Neural cell (in vitro differentiated cells): Measurements from ENCODE around the gene ATP8B3. TPM values are rescaled to one million over a fixed set of nuclear protein-coding genes. Genes with fewer than 3 reads are reported as not detected.

Experiments used
- H2AFZ ChIP-seq: fragments of 200-600, 300-800 bp; sonication (generic), shearing (Covaris generic); 2 replicates; pipeline ENCODE4 v1.6.0; 2014; ENCODE audit warnings: low read depth, mild to moderate bottlenecking, antibody characterized with exemption, low read length, moderate library complexity
- H3F3A ChIP-seq: fragments of 200-600 bp; shearing (Covaris generic); 2 replicates; pipeline ENCODE4 v1.6.1; 2016; ENCODE audit warnings: mild to moderate bottlenecking, moderate library complexity, mixed read lengths, antibody characterized with exemption, low read length; ENCODE audit not compliant: insufficient read depth, poor library complexity, severe bottlenecking
- H3K27ac ChIP-seq: fragments of 200-600, 300-800 bp; sonication (generic), shearing (Covaris generic); 2 replicates; pipeline ENCODE4 v1.5.1; 2014; ENCODE audit warnings: mild to moderate bottlenecking, low read length, moderate library complexity
- H3K27me3 ChIP-seq: fragments of 300-800, 200-600 bp; sonication (generic), shearing (Covaris generic); 2 replicates; pipeline ENCODE4 v1.6.0; 2014; ENCODE audit warnings: mild to moderate bottlenecking, low read depth, low read length, moderate library complexity; ENCODE audit not compliant: insufficient read depth
- H3K36me3 ChIP-seq: fragments of 300-800, 200-600 bp; sonication (generic), shearing (Covaris generic); 2 replicates; pipeline ENCODE4 v1.5.1; 2014; ENCODE audit warnings: mild to moderate bottlenecking, antibody characterized with exemption, low read length, moderate library complexity; ENCODE audit not compliant: insufficient read depth
- H3K4me2 ChIP-seq: fragments of 300-800, 200-600 bp; sonication (generic), shearing (Covaris generic); 2 replicates; pipeline ENCODE4 v1.6.0; 2014; ENCODE audit warnings: mild to moderate bottlenecking, low read length
- H3K4me3 ChIP-seq: fragments of 300-800, 200-600 bp; sonication (generic), shearing (Covaris generic); 2 replicates; pipeline ENCODE4 v1.5.1; 2014; ENCODE audit warnings: mild to moderate bottlenecking, low read length, moderate library complexity
- H3K79me2 ChIP-seq: fragments of 200-600 bp; shearing (Covaris generic); replicated peaks from 2 replicates; pipeline ENCODE4 v1.6.0; 2014; ENCODE audit warnings: mild to moderate bottlenecking, low read length, moderate library complexity; ENCODE audit not compliant: insufficient read depth
- H3K9ac ChIP-seq: fragments of 300-800, 200-600 bp; sonication (generic), shearing (Covaris generic); 2 replicates; pipeline ENCODE4 v1.6.1; 2016; ENCODE audit warnings: mild to moderate bottlenecking, low read length, mixed read lengths
- H3K9me2 ChIP-seq: fragments of 200-600 bp; shearing (Covaris generic); 2 replicates; pipeline ENCODE4 v1.6.1; 2016; ENCODE audit warnings: mild to moderate bottlenecking, low read length, mixed read lengths; ENCODE audit not compliant: insufficient read depth
- H3K9me3 ChIP-seq: fragments of 200-600, 300-800 bp; sonication (generic), shearing (Covaris generic); 2 replicates; pipeline ENCODE4 v1.6.1; 2016; ENCODE audit warnings: mild to moderate bottlenecking, mixed run types, low read length, moderate library complexity, mixed read lengths
- H4K20me1 ChIP-seq: fragments of 200-600 bp; shearing (Covaris generic); 2 replicates; pipeline ENCODE4 v1.6.1; 2016; ENCODE audit warnings: mild to moderate bottlenecking, mixed run types; ENCODE audit not compliant: insufficient read depth
- EP300 ChIP-seq: fragments of 450-650 bp; conservative IDR thresholded peaks from 2 replicates; pipeline ENCODE4 v1.6.1; 2014; ENCODE audit warnings: antibody characterized with exemption, mild to moderate bottlenecking, moderate library complexity; ENCODE audit not compliant: poor library complexity, severe bottlenecking
- EZH2 ChIP-seq: fragments of 200-600, 300-800 bp; shearing (Covaris generic), sonication (generic); IDR thresholded peaks from 2 replicates; pipeline ENCODE4 v1.6.1; 2014; ENCODE audit warnings: antibody characterized with exemption, low read length, borderline replicate concordance, mild to moderate bottlenecking; ENCODE audit not compliant: insufficient read depth, poor library complexity, severe bottlenecking
- MXI1 ChIP-seq: fragments of 450-650 bp; conservative IDR thresholded peaks from 2 replicates; pipeline ENCODE4 v1.6.1; 2014; ENCODE audit warnings: antibody characterized with exemption, mild to moderate bottlenecking; ENCODE audit not compliant: poor library complexity, severe bottlenecking
- POLR2AphosphoS5 ChIP-seq: IDR thresholded peaks from 2 replicates; pipeline ENCODE4 v1.6.1; 2012
- RAD21 ChIP-seq: fragments of 450-650 bp; conservative IDR thresholded peaks from 2 replicates; pipeline ENCODE4 v1.6.1; 2014; ENCODE audit warnings: antibody characterized with exemption, mild to moderate bottlenecking, moderate library complexity
- SMC3 ChIP-seq: fragments of 450-650 bp; conservative IDR thresholded peaks from 2 replicates; pipeline ENCODE4 v1.6.1; 2014; ENCODE audit warnings: antibody characterized with exemption, mild to moderate bottlenecking, moderate library complexity; ENCODE audit not compliant: poor library complexity
- TAF1 ChIP-seq: IDR thresholded peaks from 2 replicates; pipeline ENCODE4 v1.6.1; 2012; ENCODE audit warnings: low read depth
- polyA plus RNA-seq: library from polyadenylated mRNA; depleted of rRNA; stranded (reverse); fragments of >200 nt; gene quantifications from 2 replicates; pipeline ENCODE4 v1.2.3, GENCODE V29; 2014
- TF ChIP-seq, protein P1 (sequence below): fragments of 450-650 bp; IDR thresholded peaks from 2 replicates; pipeline ENCODE4 v1.5.1; 2014; ENCODE audit warnings: antibody characterized with exemption, mild to moderate bottlenecking, moderate library complexity; ENCODE audit not compliant: poor library complexity, severe bottlenecking
- TF ChIP-seq, protein P2 (sequence below): IDR thresholded peaks from 2 replicates; pipeline ENCODE4 v1.6.1; 2012; ENCODE audit warnings: borderline replicate concordance

ATP8B3 gene
- polyA plus RNA-seq, 1 donor from 2014 or later, result 1.5 TPM

DNA sequence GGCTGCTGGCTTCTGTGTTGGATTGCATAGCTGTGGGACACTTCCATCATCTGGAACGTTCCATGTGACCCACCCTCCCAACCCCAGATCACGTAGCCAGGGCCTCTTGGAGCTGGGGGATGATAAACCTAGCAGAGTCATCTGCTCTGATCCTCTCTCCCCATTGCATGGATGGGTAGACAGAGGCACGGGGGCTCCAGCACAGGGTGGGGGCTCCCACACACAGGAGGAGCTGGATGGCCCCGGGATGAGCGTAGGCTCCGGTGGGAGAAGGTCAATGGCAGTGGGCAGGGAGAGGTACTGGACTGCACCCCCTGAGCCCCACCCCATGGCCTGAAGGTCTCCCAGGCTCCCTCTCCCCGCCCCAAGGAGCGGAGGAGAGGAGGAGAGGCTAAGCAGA, 25.4 kb downstream of the ATP8B3 start:
- no peak overlapping the region for H3K27ac ChIP-seq
- H3K9me3 ChIP-seq, result no peaks in the 10 kb centered on the region
- H3K36me3 ChIP-seq, result no peaks in the 10 kb centered on the region
- H3F3A ChIP-seq, result no peaks in the 10 kb centered on the region
- H3K79me2 ChIP-seq, result no peaks in the 10 kb centered on the region
- no peak overlapping the region for H3K9ac ChIP-seq
- H4K20me1 ChIP-seq, result no peaks in the 10 kb centered on the region
- H3K4me3 ChIP-seq, result no peak overlapping the region
- no peaks in the 10 kb centered on the region for H3K9me2 ChIP-seq
- H2AFZ ChIP-seq, result no peak overlapping the region
- peaks cover 21% of the 10 kb centered on the region for H3K27me3 ChIP-seq
- H3K4me2 ChIP-seq, result no peak overlapping the region
- TF ChIP-seq POLR2AphosphoS5, result no peak
- no peak for TF ChIP-seq SMC3
- no peak for TF ChIP-seq RAD21

DNA sequence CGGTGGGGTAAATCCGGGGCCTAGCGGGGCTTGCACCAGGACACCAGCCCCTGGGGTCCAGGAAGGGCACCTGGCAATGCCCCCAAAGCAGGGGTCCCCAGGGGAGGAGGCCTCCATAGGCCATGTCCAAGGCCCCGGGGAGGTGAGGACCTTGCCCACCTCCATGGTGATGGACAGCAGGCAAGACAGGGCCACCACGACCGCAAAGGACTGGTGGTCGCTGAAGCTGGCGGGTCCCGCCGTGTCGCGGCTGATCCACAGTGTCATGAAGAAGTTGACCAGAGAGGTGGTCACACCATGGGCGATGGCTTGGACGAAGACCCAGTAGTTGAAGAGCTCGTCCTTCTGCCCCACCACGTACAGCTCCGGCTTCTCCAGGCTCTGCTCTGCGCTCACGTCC, 26.8 kb downstream of the ATP8B3 start:
- no peaks in the 10 kb centered on the region for H3F3A ChIP-seq
- no peaks in the 10 kb centered on the region for H3K9me3 ChIP-seq
- H2AFZ ChIP-seq, result no peak overlapping the region
- no peak overlapping the region for H3K9ac ChIP-seq
- no peaks in the 10 kb centered on the region for H3K9me2 ChIP-seq
- peaks cover 27% of the 10 kb centered on the region for H3K27me3 ChIP-seq
- no peaks in the 10 kb centered on the region for H4K20me1 ChIP-seq
- H3K79me2 ChIP-seq, result no peaks in the 10 kb centered on the region
- no peak overlapping the region for H3K4me2 ChIP-seq
- no peak overlapping the region for H3K27ac ChIP-seq
- H3K36me3 ChIP-seq, result no peaks in the 10 kb centered on the region
- no peak overlapping the region for H3K4me3 ChIP-seq
- TF ChIP-seq SMC3, result no peak

DNA sequence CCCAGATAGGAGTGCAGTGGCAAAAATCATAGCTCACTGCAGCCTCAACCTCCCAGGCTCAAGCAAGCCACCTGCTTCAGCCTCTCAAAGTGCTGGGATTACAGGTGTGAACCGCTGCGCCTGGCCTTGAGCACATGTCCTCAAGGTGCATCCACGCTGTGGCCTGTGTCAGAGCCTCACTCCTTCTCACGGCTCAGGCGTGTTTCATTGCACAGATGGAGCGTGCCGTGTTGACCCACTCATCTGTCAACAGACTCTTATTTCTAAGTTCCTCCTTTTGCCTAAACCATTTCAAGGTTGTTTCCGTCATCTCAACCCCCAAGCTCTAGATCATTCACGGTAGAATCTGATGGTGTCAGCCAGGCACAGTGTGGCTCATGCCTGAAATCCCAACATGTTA, 28.2 kb downstream of the ATP8B3 start:
- TF ChIP-seq EZH2 (no peak), EP300 (no peak)

DNA sequence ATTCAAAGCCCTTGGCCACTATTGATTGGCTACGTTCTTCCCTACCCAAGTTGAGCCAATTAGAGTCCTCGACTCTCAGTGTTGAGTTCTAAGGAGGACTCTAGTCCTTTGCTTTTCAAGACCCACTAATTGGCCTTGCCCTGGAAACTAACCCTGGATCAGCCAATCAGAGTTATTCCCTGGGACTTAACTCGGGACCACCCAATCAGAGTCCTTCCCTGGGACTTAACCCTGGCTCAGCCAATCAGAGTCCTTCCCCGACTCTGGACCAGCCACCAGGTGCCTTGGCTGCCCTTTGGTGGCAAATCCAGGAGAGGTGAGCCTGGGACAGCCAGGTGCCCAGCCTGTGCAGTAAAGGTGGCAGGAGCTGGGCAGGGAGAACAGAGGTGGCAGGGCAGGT, 28.7 kb downstream of the ATP8B3 start:
- TF ChIP-seq, protein P1, sequence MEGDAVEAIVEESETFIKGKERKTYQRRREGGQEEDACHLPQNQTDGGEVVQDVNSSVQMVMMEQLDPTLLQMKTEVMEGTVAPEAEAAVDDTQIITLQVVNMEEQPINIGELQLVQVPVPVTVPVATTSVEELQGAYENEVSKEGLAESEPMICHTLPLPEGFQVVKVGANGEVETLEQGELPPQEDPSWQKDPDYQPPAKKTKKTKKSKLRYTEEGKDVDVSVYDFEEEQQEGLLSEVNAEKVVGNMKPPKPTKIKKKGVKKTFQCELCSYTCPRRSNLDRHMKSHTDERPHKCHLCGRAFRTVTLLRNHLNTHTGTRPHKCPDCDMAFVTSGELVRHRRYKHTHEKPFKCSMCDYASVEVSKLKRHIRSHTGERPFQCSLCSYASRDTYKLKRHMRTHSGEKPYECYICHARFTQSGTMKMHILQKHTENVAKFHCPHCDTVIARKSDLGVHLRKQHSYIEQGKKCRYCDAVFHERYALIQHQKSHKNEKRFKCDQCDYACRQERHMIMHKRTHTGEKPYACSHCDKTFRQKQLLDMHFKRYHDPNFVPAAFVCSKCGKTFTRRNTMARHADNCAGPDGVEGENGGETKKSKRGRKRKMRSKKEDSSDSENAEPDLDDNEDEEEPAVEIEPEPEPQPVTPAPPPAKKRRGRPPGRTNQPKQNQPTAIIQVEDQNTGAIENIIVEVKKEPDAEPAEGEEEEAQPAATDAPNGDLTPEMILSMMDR, result no peak
- TF ChIP-seq RAD21, result no peak
- no peak for TF ChIP-seq EZH2
- TF ChIP-seq EP300, result no peak
- TF ChIP-seq SMC3, result no peak
- TF ChIP-seq, protein P2, sequence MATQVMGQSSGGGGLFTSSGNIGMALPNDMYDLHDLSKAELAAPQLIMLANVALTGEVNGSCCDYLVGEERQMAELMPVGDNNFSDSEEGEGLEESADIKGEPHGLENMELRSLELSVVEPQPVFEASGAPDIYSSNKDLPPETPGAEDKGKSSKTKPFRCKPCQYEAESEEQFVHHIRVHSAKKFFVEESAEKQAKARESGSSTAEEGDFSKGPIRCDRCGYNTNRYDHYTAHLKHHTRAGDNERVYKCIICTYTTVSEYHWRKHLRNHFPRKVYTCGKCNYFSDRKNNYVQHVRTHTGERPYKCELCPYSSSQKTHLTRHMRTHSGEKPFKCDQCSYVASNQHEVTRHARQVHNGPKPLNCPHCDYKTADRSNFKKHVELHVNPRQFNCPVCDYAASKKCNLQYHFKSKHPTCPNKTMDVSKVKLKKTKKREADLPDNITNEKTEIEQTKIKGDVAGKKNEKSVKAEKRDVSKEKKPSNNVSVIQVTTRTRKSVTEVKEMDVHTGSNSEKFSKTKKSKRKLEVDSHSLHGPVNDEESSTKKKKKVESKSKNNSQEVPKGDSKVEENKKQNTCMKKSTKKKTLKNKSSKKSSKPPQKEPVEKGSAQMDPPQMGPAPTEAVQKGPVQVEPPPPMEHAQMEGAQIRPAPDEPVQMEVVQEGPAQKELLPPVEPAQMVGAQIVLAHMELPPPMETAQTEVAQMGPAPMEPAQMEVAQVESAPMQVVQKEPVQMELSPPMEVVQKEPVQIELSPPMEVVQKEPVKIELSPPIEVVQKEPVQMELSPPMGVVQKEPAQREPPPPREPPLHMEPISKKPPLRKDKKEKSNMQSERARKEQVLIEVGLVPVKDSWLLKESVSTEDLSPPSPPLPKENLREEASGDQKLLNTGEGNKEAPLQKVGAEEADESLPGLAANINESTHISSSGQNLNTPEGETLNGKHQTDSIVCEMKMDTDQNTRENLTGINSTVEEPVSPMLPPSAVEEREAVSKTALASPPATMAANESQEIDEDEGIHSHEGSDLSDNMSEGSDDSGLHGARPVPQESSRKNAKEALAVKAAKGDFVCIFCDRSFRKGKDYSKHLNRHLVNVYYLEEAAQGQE, result no peak
- TF ChIP-seq POLR2AphosphoS5, result no peak
- no peak for TF ChIP-seq MXI1
- TF ChIP-seq TAF1, result no peak
- Histone ChIP-seq H3K4me2 (no peak overlapping the region), H3K27me3 (peaks cover 34% of the 10 kb centered on the region), H3K79me2 (no peaks in the 10 kb centered on the region), H2AFZ (no peak overlapping the region), H3K9me2 (no peaks in the 10 kb centered on the region), H3F3A (no peaks in the 10 kb centered on the region), H3K9me3 (no peaks in the 10 kb centered on the region), H3K4me3 (no peak overlapping the region), H3K36me3 (no peaks in the 10 kb centered on the region), H3K27ac (no peak overlapping the region), H4K20me1 (no peaks in the 10 kb centered on the region), H3K9ac (no peak overlapping the region)

More for the DNA sequence above, 28.2 kb downstream of the ATP8B3 start:
- H2AFZ ChIP-seq, result no peak overlapping the region
- H3K79me2 ChIP-seq, result no peaks in the 10 kb centered on the region
- H4K20me1 ChIP-seq, result no peaks in the 10 kb centered on the region
- H3F3A ChIP-seq, result no peaks in the 10 kb centered on the region
- no peaks in the 10 kb centered on the region for H3K9me3 ChIP-seq
- no peak overlapping the region for H3K9ac ChIP-seq
- no peak overlapping the region for H3K27ac ChIP-seq
- no peaks in the 10 kb centered on the region for H3K9me2 ChIP-seq
- no peak overlapping the region for H3K4me2 ChIP-seq
- no peaks in the 10 kb centered on the region for H3K36me3 ChIP-seq
- H3K4me3 ChIP-seq, result no peak overlapping the region
- H3K27me3 ChIP-seq, result peaks cover 34% of the 10 kb centered on the region
